Activated CD8-positive, alpha-beta memory T cell treated with anti-CD3 and anti-CD28 coated beads, Interleukin-2, amount 50 U/mL, for 1 hour (primary cell): ENCODE data around the gene RXFP2.

Source experiments
- DNase-seq: peaks from one replicate; pipeline ENCODE4 v3.0.0-alpha.2; 2020; ENCODE audit errors: extremely low read depth

Gene RXFP2

DNA sequence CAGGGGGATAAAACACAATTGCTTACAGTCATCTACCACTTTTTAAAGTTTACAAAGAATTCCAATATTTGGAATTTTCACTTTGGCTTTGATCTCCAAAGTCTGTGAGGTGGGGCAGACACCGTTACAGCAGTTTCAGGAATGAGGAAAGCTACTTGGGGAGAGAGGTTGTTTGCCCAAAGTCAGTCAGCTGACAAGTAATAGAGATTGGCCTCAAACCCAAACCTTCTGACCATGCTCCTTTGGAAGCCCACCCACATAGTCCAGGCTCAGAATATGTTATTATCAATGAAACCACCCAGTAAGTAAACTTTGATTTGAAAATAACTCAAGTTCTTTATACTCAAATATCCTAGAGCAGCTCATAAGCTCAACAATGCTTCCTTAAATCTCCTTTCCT, 29.0 kb downstream of the RXFP2 start:
- DNase-seq = no peak

DNA sequence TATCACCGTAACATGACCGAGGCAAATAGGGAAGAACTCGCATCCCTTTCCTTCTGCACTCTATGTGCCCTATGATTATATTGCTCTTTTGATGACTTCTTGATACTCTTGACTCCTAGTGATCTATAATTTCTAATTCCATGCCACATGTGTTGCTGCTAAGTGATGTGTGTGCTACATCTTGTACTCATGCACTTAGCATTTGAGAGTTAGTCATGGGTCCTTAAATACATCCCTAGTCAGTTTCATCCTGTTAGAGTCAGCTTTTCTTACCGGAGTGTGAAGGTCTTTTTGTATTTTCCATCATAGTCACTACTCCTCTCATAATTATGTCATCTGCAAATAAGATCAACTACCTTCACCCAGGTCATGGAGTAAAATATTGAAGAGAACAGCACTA, 30.2 kb downstream of the RXFP2 start:
- DNase-seq = no peak

GRCh38 chr13:31772231-31772630, 32.9 kb downstream of the RXFP2 start:
- DNase-seq = no peak

DNA sequence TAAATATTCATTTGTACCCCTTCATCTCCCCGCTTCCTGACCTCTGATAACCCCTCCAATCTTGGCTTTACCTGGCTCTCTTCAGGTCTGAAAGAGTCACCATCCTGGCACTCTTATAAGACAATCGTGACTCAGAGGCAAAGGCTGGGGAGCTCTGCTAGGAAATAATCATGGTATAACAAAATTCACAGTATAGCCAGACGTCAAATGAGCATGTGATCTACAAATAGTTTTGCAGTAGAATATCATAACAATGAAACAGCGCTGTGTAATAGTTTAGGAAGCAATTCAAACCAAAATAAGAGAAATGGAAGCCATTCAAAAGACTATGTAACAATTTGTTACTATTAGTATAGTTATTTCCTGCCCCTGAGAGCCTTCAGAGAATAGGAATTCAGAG, 34.2 kb downstream of the RXFP2 start:
- no peak for DNase-seq

GRCh38 chr13:31774186-31774750, 34.9 kb downstream of the RXFP2 start:
- DNase-seq = no peak

DNA sequence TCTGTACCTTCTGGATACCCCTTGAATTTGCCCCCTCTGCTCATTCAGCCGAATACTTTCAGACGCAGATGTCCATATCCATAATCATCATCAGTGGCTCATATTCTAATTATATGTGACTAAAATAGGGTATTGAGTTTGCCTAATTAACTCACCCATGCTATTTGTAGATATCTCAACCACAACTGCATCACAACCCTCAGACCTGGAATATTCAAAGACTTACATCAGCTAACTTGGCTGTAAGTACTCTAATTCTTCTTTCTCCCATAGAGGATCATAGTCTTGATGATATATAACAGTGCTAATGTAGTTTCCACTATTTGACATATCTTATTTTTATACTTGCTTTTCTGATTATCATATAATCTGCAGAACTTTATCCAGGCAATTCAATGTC, 35.8 kb downstream of the RXFP2 start:
- DNase-seq = no peak

DNA sequence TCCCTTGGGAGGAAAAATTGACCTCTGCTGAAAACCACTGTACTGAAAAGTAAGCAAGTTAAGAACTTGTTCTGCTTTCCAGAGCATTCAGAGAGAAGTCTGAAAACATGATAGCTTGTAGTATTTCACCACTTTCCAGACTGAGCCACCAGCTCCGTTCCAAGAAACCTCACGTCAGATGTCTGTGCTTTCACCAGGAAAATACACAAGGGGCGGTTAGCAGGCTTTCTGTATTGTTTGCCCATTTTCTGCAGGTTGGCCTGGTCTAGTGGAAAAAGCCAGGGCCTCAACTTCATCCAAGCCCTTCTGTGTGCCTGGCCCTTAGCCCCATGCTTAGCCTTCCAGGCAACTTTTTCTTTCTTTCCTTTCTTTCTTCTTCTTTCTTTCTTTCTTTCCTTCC, 36.4 kb downstream of the RXFP2 start:
- no peak for DNase-seq

- DNase-seq = no peak
These were observed 41.7 kb downstream of the RXFP2 start for GRCh38 chr13:31781064-31781463.

- no peak for DNase-seq
These were observed 46.7 kb downstream of the RXFP2 start for GRCh38 chr13:31786011-31786410.

DNA sequence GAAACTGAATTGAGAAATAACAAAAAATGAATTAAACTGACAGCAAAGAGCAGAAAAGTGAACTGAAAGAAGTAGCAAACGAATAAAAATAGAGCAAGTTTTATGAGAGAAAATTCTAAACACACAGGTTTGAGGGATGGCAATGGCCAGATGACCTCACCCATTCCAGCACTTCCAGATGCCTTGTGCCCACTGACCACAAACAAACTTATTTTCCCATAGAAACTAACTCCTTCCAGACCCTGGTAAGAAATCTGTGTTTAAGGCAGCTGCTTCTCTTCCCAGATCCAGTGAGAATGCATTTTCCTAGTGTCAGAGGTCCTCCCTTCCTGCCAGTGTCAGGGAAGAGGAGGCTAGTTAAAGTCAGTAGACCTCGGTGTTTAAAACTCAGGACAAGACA, 51.7 kb downstream of the RXFP2 start:
- no peak for DNase-seq

- no peak for DNase-seq
These were observed 53.9 kb downstream of the RXFP2 start for GRCh38 chr13:31793246-31793645.

DNA sequence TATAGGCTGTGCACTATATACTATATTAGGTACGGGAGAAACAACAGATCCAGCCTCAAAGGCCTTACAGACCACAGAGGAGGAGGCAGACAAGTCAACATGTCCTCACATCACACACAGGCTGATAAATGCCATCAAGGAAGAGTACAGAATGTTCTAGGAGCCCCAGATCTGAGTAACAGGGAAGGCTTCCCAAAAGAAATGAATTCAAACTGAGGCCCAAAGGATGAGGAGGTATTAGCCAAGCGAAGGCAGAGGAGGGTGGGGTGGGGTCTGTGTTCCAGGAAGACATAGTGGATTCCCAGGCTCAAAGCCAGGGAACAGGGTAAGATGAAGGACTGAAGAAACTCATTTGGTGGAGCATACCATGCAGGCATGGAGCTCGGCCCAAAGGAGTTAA, 55.1 kb downstream of the RXFP2 start:
- no peak for DNase-seq

DNA sequence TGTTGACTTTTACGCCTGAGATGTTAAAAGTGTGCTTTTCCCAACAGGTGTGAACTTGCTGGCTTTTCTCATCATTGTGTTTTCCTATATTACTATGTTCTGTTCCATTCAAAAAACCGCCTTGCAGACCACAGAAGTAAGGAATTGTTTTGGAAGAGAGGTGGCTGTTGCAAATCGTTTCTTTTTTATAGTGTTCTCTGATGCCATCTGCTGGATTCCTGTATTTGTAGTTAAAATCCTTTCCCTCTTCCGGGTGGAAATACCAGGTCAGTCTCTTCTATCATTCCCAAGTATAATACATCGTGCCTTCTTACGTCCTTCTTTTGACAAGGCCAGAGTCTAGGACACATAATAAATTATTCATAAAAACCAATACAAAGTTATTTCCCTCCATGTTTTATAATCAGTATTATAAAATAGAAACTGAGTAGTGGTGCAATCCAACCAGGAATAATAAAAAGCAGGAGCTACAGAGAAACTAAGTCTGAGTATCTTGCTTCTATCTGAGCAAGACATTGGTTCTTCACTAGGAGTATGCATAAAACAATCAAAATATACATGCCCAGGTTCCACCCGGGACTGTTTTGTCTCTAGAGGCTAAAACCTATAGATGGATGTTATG, 57.9 kb downstream of the RXFP2 start:
- no peak for DNase-seq

GRCh38 chr13:31798189-31798588, 58.9 kb downstream of the RXFP2 start:
- DNase-seq = no peak

DNA sequence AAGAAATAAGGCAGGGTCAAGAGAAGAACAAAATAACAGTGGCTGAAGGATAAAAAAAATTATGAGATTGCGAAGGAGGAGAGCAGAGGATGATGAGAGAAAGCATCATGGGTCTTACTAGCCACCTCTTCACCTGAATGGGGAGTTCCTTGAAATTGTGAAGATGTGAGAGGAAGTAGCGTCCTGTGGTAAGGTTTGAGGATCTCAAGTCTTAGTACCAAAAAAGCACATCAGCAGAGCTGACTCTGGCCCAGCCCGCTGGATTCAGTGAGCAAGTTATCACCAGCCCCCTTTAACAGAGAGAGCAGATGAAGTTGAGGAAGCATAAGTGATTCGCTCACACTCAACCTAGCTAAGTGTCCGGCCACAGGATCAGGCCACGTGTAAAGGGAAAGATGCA, 61.8 kb downstream of the RXFP2 start:
- no peak for DNase-seq

DNA sequence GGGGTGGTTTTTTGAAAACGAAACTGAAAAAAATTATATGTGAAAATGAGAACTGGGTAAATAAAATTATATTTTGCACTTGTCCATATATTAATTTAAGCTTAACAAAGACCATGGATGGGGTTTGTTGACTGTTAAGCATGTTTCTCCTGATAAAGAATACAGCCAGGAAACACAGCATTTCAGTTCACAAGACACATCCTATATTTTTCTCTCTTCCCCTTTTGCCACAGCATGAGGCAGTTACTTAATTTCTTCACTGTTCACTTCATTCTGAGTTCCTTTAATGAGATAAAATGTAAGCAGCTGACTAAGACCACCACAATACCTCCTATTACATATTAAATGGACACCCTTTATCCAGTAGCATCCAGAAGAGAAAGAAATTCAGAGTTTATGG, 64.0 kb downstream of the RXFP2 start:
- no peak for DNase-seq

DNA sequence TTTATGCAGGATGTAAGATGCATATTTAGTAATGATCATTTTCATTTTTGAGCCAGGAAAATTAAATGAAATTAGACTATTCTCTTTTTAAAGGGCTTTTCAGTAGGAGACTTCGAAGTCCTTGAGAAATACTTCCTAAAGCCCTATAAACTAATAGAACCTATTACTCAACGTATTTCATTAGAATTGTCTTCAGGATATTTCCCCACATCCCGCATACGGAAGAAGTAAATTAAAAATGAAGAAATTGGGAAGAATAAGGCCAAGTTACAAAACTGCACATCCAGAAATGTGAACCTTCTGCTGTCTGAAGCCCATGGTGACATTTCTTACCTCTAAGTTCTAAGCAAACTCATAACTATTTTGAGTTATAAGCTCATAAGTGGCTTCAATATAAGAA, 66.5 kb downstream of the RXFP2 start:
- no peak for DNase-seq

DNA sequence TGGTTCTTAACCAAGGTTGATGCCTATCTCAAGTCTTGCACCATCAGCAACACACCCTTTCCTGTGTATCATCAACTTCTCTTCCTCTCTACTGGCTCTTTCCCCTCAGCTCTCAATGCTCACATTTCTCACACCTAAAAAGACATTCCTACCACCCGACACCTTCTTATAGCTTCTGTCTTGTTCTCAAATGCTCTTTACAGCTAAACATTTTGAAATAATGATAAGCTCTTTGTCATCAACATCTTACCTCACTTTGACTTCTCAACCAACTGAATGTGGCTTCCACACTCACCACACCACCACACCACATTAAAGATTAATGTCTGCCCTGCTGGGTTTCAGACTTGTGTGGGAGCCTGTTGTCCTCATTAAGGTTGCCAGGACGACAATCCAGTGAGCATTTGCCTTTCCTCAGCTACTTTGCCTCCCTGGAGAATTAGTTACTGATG, 67.8 kb downstream of the RXFP2 start:
- DNase-seq = no peak

DNA sequence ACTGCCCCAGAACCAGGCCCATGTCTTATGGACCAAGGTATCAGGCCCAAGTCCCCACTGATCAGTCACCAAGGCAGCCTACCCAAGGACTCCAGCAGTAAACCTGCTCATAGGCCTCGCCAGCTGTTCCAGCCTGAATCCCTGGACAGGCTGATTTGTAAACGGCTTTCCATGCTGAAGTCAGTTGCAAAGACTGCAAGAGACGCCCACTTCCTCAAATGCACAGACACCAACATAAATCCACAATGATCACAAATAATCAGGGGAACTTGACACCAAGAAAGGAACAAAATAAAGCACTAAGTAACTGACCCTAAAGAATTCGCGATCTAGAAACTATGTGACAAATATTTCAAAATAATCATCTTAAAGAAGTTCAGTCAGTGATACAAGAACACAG, 75.2 kb downstream of the RXFP2 start:
- DNase-seq = no peak

DNA sequence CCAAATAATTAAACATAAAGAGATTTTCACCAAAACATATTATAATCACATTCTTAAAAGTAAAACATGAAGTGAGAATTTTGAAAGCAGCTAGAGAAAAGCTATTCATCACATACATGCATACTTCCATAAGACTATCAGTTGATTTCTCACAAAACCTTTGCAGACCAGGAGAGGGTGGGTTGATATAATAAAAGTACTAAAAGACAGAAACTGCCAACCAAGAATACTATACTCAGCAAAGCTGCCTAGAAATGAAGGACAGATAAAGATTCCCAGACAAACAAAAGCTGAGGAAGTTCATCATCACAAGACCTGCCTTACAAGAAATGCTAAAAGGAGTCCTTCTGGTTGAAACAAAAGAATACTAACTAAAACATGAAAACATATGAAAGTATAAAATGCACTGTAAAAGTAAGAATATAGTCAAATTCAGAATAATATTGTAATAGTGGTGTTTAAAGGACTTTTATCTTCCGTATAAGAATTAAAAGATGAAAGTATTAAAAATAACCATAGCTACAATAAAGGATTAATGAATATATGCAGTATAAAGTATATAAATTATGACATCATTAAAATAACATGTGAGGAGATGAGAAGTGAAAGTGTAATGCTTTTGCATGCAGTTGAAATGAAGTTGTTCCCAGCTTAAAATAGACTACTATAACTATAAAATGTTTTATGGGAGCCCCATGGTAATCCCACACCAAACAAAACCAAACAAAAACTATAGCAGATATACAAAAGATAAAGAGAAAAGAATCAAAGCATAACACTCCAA, 76.2 kb downstream of the RXFP2 start:
- DNase-seq = no peak

DNA sequence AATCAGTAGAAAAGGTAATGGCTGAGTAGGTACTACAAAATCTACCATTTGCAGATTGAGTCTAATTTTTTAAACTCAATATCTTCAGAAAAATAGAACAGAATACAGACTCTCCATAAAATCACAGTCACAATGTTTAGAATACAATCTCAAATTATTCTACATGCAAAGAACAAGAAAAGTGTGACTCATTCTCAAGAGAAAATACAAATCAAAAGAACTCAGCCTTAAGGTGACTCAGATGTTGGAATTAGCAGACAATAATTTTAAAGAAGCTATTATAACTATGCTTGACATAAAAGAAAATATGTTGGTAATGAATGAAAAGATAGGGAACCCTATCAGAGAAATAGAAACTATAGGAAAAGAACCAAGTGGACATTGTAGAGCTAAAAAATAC, 78.9 kb downstream of the RXFP2 start:
- DNase-seq = no peak

DNA sequence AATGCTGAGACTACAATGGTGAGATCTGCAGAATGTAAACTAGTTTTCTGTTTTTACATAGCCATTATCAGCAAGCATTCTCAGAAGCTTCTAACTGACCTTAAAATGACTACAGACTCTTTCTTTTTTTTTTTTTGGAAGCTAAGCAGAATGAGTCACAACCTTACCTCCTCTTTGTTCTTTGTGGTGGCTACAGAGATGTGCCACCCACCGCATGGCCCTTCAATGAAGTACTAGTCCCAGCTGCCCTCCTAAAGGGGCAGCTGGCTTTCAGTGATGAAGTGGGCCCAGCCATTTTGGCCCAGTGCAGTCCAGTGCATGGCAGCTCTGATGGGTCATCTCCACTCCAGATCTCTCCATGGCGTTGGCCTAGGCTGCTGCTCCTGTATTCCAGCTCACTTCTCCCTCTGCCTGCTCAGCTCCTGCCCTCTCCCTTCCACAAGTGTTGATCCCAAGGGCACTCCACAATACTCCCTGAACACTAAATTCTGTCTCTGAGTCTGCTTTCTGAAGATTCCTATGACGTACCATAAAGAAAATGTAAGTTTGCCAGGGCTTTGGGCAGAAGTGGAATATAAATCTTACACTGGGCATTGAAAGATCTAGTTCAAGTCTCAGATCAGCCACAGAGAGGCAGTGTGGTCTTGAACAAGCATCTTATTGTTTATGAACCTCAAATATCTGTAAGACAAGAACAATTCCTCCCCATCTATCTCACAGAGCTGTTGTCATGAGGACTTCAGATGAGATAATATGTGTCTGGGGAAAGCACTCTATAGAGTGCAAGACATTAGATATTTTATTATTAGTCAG, 85.6 kb downstream of the RXFP2 start:
- no peak for DNase-seq

GRCh38 chr13:31826521-31826920, 87.2 kb downstream of the RXFP2 start:
- DNase-seq = no peak
